Measurements from ENCODE around the gene EPYC.

Gene EPYC

DNA sequence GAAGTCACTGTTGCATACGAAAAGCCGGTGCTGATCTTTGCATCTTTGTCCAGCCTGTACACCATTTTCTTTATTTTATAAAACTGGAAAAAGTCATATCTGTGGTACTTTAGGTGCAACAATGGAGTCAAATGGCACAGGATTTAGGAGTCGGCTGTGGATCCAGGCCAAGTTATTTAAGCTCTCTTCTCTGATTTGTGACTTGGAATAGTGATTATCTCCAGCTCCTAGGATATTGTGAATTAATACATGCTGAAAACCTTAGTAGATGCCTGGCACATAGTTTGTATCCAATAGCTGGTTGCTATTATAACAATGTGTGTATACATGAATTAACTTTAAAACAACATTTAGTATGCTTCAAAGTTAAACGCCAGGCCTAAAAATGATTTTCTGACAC is 43.6 kb downstream of the EPYC start:
- no peaks in the 10 kb centered on the region for H3K4me1 ChIP-seq (ENCODE audit: control insufficient read depth, insufficient read depth, low read length)
- no peak overlapping the region for H3K4me3 ChIP-seq (ENCODE audit: insufficient read depth, low read depth, low read length)
- H3K9me3 ChIP-seq (ENCODE audit: control insufficient read depth, low read length): no peaks in the 10 kb centered on the region
- H3K27ac ChIP-seq (ENCODE audit: insufficient read depth, low read depth, low read length, poor library complexity, severe bottlenecking): no peak overlapping the region
- H3K27me3 ChIP-seq (ENCODE audit: control insufficient read depth, insufficient read depth, low read length, poor library complexity, severe bottlenecking): no peaks in the 10 kb centered on the region
- WGBS, 2 experiments: 91 to 99% methylated on average over 3 of the region's 4 CpGs
- H3K36me3 ChIP-seq (ENCODE audit: control insufficient read depth, insufficient read depth, low read length): no peaks in the 10 kb centered on the region

DNA sequence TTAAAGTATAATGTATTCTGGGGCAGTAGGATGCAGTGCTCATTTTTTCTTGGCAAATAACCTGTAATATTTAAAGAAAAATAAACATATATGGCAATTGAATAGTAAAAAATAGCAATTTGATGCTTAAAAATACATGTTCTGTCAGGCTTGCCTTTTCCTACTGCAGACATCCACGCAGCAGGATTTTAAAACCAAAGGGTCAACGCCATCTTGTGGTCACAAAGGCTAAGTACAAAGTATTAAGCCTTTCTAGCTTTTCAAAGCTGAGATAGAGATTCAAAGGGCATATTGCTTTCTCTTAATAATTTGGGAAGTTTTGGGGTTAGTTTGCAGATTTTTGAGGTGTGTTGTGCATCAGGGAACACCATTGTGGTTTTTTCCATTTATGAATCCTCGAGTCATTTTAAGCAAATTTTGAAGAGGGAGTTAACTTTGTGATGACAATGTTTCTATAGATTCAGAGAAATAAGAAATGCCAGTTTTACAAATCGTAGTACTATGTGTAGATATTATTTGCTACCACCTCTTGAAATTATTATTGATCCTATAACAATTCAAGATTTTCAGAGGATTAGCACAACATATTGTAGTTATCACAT is 45.1 kb downstream of the EPYC start:
- no peaks in the 10 kb centered on the region for H3K27me3 ChIP-seq (ENCODE audit: control insufficient read depth, insufficient read depth, low read length, poor library complexity, severe bottlenecking)
- WGBS, 2 experiments: 4 to 7% methylated on average over 3 of the region's 4 CpGs
- H3K4me1 ChIP-seq (ENCODE audit: control insufficient read depth, insufficient read depth, low read length): no peaks in the 10 kb centered on the region
- no peak overlapping the region for H3K27ac ChIP-seq (ENCODE audit: insufficient read depth, low read depth, low read length, poor library complexity, severe bottlenecking)
- H3K4me3 ChIP-seq (ENCODE audit: insufficient read depth, low read depth, low read length): no peak overlapping the region
- H3K36me3 ChIP-seq (ENCODE audit: control insufficient read depth, insufficient read depth, low read length): no peaks in the 10 kb centered on the region
- H3K9me3 ChIP-seq (ENCODE audit: control insufficient read depth, low read length): no peaks in the 10 kb centered on the region

DNA sequence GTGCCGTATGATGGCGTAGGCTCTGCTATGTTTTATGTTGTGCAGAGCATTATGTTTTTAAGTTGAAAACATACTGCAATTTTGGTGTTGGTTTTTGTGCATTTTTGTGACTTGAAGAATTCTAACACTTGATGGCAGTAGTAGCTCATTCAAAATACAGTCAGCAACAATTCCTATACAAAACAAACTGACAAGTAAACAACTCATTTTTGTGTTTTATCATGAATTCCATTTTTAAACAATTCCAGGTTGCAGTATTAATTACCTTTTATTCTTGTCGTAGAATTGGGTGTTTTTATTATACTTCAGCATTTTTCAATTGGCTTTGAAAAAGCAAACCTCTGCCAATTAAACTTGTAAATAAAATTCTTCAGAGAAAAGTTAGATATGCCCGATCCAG is 45.7 kb downstream of the EPYC start:
- WGBS, 2 experiments: 69 to 96% methylated on average over 2 to 3 of the region's 4 CpGs
- H3K4me3 ChIP-seq (ENCODE audit: insufficient read depth, low read depth, low read length): no peak overlapping the region
- H3K4me1 ChIP-seq (ENCODE audit: control insufficient read depth, insufficient read depth, low read length): no peaks in the 10 kb centered on the region
- H3K36me3 ChIP-seq (ENCODE audit: control insufficient read depth, insufficient read depth, low read length): no peaks in the 10 kb centered on the region
- no peaks in the 10 kb centered on the region for H3K27me3 ChIP-seq (ENCODE audit: control insufficient read depth, insufficient read depth, low read length, poor library complexity, severe bottlenecking)
- no peaks in the 10 kb centered on the region for H3K9me3 ChIP-seq (ENCODE audit: control insufficient read depth, low read length)
- H3K27ac ChIP-seq (ENCODE audit: insufficient read depth, low read depth, low read length, poor library complexity, severe bottlenecking): no peak overlapping the region

DNA sequence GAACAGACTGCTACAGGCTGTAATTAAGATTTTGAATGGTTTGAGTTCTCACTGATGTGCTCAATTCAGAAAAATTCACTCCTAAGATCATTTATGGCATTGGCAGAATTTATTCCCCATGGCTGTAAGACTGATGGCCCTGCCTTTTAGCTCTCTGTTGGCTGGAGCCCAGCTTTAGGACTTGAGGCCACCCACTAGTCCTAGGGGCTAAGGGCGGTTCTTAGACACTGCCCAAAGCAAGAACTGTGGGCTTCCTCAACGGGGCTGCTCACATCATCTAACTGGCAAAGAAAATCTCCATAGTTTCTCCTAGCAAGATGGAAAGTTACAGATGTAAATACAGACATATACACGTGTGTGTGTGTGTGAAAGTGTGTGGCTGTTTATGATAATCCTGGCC is 46.4 kb downstream of the EPYC start:
- H3K27ac ChIP-seq (ENCODE audit: insufficient read depth, low read depth, low read length, poor library complexity, severe bottlenecking): no peak overlapping the region
- H3K9me3 ChIP-seq (ENCODE audit: control insufficient read depth, low read length): no peaks in the 10 kb centered on the region
- H3K4me3 ChIP-seq (ENCODE audit: insufficient read depth, low read depth, low read length): no peak overlapping the region
- WGBS, 2 experiments: 89 to 90% methylated on average over 3 of the region's 3 CpGs
- H3K36me3 ChIP-seq (ENCODE audit: control insufficient read depth, insufficient read depth, low read length): no peaks in the 10 kb centered on the region
- no peaks in the 10 kb centered on the region for H3K4me1 ChIP-seq (ENCODE audit: control insufficient read depth, insufficient read depth, low read length)
- H3K27me3 ChIP-seq (ENCODE audit: control insufficient read depth, insufficient read depth, low read length, poor library complexity, severe bottlenecking): no peaks in the 10 kb centered on the region

DNA sequence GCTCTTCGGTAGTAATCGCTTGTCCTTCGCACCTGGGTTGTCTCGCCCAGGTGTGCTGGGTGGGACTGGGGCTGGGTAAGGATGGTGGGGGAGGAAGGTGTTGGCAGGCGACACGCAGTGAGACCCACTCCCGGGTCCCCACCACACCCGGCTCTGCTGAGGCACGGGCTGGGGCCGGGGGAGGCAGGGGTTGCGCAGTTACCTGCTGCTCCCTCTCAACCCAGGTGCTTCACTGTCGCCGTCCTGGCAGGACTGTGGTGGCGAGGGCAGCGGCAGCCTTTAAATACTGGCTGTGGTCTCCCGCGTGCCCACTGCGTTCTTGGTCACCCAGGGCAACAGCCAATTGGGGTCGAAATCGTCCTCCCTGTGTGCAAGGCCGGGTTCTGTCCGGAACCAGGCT is 49.9 kb downstream of the EPYC start, which contains the start of gene CCER1:
CCER1 (minus strand) TSS at position 256 of the 400 bp plus-strand sequence. CDS start 434 bp downstream, outside the sequence.
- Histone ChIP-seq H3K27me3 (ENCODE audit: control insufficient read depth, insufficient read depth, low read length, poor library complexity, severe bottlenecking) (no peaks in the 10 kb centered on the region), H3K36me3 (ENCODE audit: control insufficient read depth, insufficient read depth, low read length) (no peaks in the 10 kb centered on the region), H3K4me1 (ENCODE audit: control insufficient read depth, insufficient read depth, low read length) (no peaks in the 10 kb centered on the region), H3K9me3 (ENCODE audit: control insufficient read depth, low read length) (no peaks in the 10 kb centered on the region), H3K27ac (ENCODE audit: insufficient read depth, low read depth, low read length, poor library complexity, severe bottlenecking) (no peak within 1 kb of the TSS), H3K4me3 (ENCODE audit: insufficient read depth, low read depth, low read length) (no peak within 1 kb of the TSS)
- WGBS, 2 experiments: 96 to 97% methylated on average over 22 of the region's 22 CpGs

DNA sequence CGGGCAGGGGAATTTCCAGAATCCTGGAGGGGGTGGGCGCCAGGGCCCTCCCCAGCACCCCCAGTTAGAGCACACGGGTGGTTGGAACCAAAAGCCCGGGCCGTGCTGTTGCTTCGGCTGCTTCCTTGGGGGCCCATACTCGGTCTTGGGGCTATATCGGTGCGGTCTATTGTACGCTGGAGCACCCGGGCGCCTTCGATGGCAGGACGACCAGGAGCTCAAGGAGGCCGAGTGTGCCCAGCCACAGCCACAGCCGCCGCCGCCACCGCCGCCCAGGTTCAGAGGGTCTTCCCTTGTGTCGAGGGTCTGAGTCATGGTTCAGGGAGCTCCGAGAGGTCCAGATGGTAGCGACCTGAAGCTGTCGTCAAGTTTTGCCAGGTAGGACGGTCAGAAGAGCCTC is 50.3 kb downstream of the EPYC start:
- Histone ChIP-seq H3K36me3 (ENCODE audit: control insufficient read depth, insufficient read depth, low read length) (no peaks in the 10 kb centered on the region), H3K4me1 (ENCODE audit: control insufficient read depth, insufficient read depth, low read length) (no peaks in the 10 kb centered on the region), H3K27me3 (ENCODE audit: control insufficient read depth, insufficient read depth, low read length, poor library complexity, severe bottlenecking) (no peaks in the 10 kb centered on the region), H3K27ac (ENCODE audit: insufficient read depth, low read depth, low read length, poor library complexity, severe bottlenecking) (no peak overlapping the region), H3K4me3 (ENCODE audit: insufficient read depth, low read depth, low read length) (no peak overlapping the region), H3K9me3 (ENCODE audit: control insufficient read depth, low read length) (no peaks in the 10 kb centered on the region)
- 95 to 97% methylated on average over 25 of the region's 25 CpGs for WGBS, 2 experiments

DNA sequence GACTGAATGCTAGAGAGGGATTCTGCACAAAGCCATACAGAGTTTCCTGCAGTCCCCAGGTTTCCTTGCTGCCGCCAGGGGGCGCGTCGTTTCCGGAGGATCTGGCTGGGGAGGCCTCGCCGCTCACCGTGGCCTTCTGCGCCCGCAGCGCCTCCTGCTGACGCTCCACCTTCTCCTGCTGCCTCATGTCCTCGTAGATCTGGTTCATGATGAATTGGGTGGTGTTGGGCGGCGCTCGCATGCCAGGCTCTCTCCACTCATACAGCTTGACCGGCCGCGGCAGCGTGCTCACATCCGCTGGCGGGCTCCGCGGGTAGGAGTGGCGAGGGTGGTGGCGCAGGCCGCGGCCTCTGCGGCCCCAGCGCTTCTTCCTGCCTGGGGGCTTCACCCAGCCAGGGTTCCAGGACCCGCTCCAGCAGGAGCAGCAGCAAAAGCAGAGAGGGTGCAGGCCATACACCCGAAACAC is 50.8 kb downstream of the EPYC start:
- no peaks in the 10 kb centered on the region for H3K36me3 ChIP-seq (ENCODE audit: control insufficient read depth, insufficient read depth, low read length)
- no peak overlapping the region for H3K4me3 ChIP-seq (ENCODE audit: insufficient read depth, low read depth, low read length)
- H3K9me3 ChIP-seq (ENCODE audit: control insufficient read depth, low read length): no peaks in the 10 kb centered on the region
- H3K27me3 ChIP-seq (ENCODE audit: control insufficient read depth, insufficient read depth, low read length, poor library complexity, severe bottlenecking): no peaks in the 10 kb centered on the region
- H3K27ac ChIP-seq (ENCODE audit: insufficient read depth, low read depth, low read length, poor library complexity, severe bottlenecking): no peak overlapping the region
- no peaks in the 10 kb centered on the region for H3K4me1 ChIP-seq (ENCODE audit: control insufficient read depth, insufficient read depth, low read length)
- WGBS, 2 experiments: 94% methylated on average over 32 of the region's 32 CpGs

DNA sequence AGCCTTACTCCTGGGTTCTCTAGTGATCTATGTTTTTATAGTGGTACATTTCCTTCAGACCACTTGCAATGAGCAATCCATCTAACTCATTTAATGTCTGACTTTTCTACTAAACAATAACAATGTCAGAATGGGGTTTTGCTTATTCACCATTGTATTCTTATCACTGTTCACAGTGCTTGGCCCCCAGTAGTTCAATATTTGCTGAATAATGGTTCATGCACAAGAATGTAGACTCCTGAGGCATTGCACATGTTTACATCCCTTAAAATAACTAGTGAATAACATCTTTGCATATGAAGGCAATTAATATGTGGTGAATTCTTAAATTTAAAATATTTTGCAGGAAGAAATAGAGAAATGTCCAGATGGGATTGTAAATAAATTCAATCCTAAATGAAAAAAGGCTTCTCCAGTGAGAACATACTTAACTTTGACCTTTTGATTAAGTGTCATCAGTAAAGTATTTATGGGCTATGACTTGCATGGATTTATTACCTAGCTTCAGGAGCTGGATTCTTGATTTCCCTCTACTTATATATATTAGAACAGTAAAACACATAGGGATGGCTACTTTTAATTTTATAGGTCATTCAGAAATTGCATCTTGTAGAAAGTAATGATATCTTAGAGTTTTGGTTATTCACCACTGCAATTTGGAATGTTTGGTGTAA is 53.2 kb downstream of the EPYC start:
- Histone ChIP-seq H3K27ac (ENCODE audit: insufficient read depth, low read depth, low read length, poor library complexity, severe bottlenecking) (no peak overlapping the region), H3K36me3 (ENCODE audit: control insufficient read depth, insufficient read depth, low read length) (no peaks in the 10 kb centered on the region), H3K27me3 (ENCODE audit: control insufficient read depth, insufficient read depth, low read length, poor library complexity, severe bottlenecking) (no peaks in the 10 kb centered on the region), H3K9me3 (ENCODE audit: control insufficient read depth, low read length) (no peaks in the 10 kb centered on the region), H3K4me1 (ENCODE audit: control insufficient read depth, insufficient read depth, low read length) (no peaks in the 10 kb centered on the region), H3K4me3 (ENCODE audit: insufficient read depth, low read depth, low read length) (no peak overlapping the region)

DNA sequence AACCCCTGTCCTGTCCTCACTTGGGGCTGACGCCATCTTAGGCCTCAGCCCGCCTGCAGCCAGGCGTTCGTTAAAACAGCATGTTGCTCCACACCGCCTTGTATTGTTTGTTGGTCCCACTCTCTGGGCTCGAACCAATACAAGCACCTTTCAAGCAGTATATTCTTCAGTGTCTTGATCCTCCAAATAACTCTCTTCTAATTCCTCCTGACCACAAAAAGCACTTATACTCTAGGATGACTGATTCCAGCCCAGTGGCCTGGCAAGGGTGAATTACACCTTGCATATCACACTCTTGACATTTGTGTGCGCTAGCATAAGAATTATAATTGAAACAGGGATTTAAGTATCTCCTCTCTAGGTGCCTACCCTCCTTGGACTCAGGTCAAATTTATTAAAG is 56.9 kb downstream of the EPYC start:
- Histone ChIP-seq H3K4me1 (ENCODE audit: control insufficient read depth, insufficient read depth, low read length) (no peaks in the 10 kb centered on the region), H3K9me3 (ENCODE audit: control insufficient read depth, low read length) (no peaks in the 10 kb centered on the region), H3K4me3 (ENCODE audit: insufficient read depth, low read depth, low read length) (no peak overlapping the region), H3K36me3 (ENCODE audit: control insufficient read depth, insufficient read depth, low read length) (no peaks in the 10 kb centered on the region), H3K27ac (ENCODE audit: insufficient read depth, low read depth, low read length, poor library complexity, severe bottlenecking) (no peak overlapping the region), H3K27me3 (ENCODE audit: control insufficient read depth, insufficient read depth, low read length, poor library complexity, severe bottlenecking) (no peaks in the 10 kb centered on the region)
- 94 to 98% methylated on average over 6 to 7 of the region's 7 CpGs for WGBS, 2 experiments

DNA sequence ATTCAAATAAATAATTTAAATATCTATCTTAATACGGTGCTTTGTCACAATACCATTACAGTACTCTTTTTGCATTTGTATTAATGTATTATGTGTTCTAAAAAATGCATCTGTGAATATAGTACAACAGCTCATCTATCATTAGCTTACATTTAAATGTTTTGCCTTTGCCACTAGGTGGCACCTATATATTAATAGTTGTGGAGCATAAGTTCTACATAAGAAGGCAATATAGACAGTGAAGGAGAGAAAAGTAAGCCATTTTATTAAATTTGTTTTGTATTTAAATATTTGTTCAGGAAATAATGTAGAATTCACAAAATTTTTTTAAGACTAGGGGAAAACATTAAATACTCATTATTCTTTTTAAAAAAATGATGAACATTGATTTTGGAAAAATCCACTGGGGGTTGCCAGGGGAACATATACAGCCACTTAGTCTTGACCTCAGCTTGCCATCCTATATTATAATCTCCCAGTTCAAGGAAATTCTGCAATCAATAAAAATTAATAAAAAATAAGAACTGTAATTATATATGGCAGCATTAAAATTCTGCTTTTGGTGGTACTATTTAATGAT is 59.6 kb downstream of the EPYC start:
- Histone ChIP-seq H3K9me3 (ENCODE audit: control insufficient read depth, low read length) (no peaks in the 10 kb centered on the region), H3K4me1 (ENCODE audit: control insufficient read depth, insufficient read depth, low read length) (no peaks in the 10 kb centered on the region), H3K27me3 (ENCODE audit: control insufficient read depth, insufficient read depth, low read length, poor library complexity, severe bottlenecking) (no peaks in the 10 kb centered on the region), H3K27ac (ENCODE audit: insufficient read depth, low read depth, low read length, poor library complexity, severe bottlenecking) (no peak overlapping the region), H3K4me3 (ENCODE audit: insufficient read depth, low read depth, low read length) (no peak overlapping the region), H3K36me3 (ENCODE audit: control insufficient read depth, insufficient read depth, low read length) (no peaks in the 10 kb centered on the region)
- WGBS, 2 experiments: no CpG with 5 or more reads among the region's 1 CpG

All from ectodermal cell (in vitro differentiated cells).